Gastrocnemius medialis (tissue), 4 donors: ENCODE data around the gene HMGXB4. TPM values are rescaled to one million over a fixed set of nuclear protein-coding genes. Genes with fewer than 3 reads are reported as not detected.

Experiments used
- ATAC-seq, 2 donors: fragments of 150-250 bp; one replicate each; pipeline ENCODE4 v1.9.1; 2016
- DNase-seq, 2 donors: peaks; one replicate each; pipeline ENCODE4 v3.0.0-alpha.2; 2019
- H3K27ac ChIP-seq, 4 donors: fragments of 200-600 bp; sonication (generic); 1 replicate in 1 of 4; 2 replicates in 3 of 4; pipeline ENCODE4 v1.5.1; 2016 to 2018; ENCODE audit warnings: mild to moderate bottlenecking in 2 of 4, moderate library complexity in 1 of 4
- H3K27me3 ChIP-seq, 3 donors: fragments of 200-600 bp; sonication (generic) in 2 of 3; 1 replicate in 1 of 3; 2 replicates in 2 of 3; pipeline versions ENCODE4 v1.5.1 to v1.6.0; 2016 to 2019; ENCODE audit warnings: mild to moderate bottlenecking in 1 of 3, moderate library complexity in 1 of 3
- H3K36me3 ChIP-seq, 2 donors: fragments of 200-600 bp; sonication (generic) in 1 of 2; one replicate each; pipeline ENCODE4 v1.5.1; 2017 to 2018
- H3K4me1 ChIP-seq, 2 donors: fragments of 200-600 bp; sonication (generic) in 1 of 2; one replicate each; pipeline ENCODE4 v1.5.1; 2016 to 2017; ENCODE audit warnings: mild to moderate bottlenecking in 2 of 2
- H3K4me3 ChIP-seq, 4 donors: fragments of 200-600 bp; sonication (generic) in 3 of 4; 1 replicate in 1 of 4; 2 replicates in 3 of 4; pipeline ENCODE4 v1.5.1; 2016 to 2019; ENCODE audit warnings: mild to moderate bottlenecking in 2 of 4
- H3K9me3 ChIP-seq, 3 donors: fragments of 200-600 bp; sonication (generic) in 2 of 3; 1 replicate in 1 of 3; 2 replicates in 2 of 3; pipeline ENCODE4 v1.5.1; 2016 to 2019
- POLR2A ChIP-seq, 2 donors: fragments of 450-650 bp; IDR thresholded peaks; one replicate each; pipeline ENCODE4 v1.6.1; 2017; ENCODE audit warnings: antibody characterized with exemption in 2 of 2, mild to moderate bottlenecking in 2 of 2, moderate library complexity in 2 of 2
- in situ Hi-C, 4 donors: fragments of 200-750 bp; cut with MboI; loops; one replicate each; pipeline versions ENCODE4 v1.15.0 to v1.8.0; 2017; ENCODE audit warnings: low sequenced_read_pairs in 4 of 4
- intact Hi-C: fragments of 100-400 bp; cut with DNase I; formaldehyde crosslinking; loops from one replicate; pipeline ENCODE4 v1.15.1; 2023; ENCODE audit warnings: low total_unique reads
- total RNA-seq, 4 donors: library from RNA; depleted of rRNA; stranded (reverse); fragments of >200 nt; gene quantifications; one replicate each; pipeline versions ENCODE4 v1.1.0 to v1.2.3, GENCODE V29; 2016
- TF ChIP-seq, protein P1 (sequence below), 5 experiments: fragments of 450-650 bp in 3 of 5; fragments of 200-600 bp in 2 of 5; sonication (generic) in 2 of 5; IDR thresholded peaks in 4 of 5; conservative IDR thresholded peaks in 1 of 5; 1 replicate in 4 of 5; 2 replicates in 1 of 5; pipeline ENCODE4 v1.5.1; 2016 to 2019; ENCODE audit warnings: antibody characterized with exemption in 5 of 5, mild to moderate bottlenecking in 3 of 5, moderate library complexity in 3 of 5

The HMGXB4 gene
- total RNA-seq, 4 donors from 2014 or later, result 8.3 to 19.2 (median 12.4) TPM

DNA sequence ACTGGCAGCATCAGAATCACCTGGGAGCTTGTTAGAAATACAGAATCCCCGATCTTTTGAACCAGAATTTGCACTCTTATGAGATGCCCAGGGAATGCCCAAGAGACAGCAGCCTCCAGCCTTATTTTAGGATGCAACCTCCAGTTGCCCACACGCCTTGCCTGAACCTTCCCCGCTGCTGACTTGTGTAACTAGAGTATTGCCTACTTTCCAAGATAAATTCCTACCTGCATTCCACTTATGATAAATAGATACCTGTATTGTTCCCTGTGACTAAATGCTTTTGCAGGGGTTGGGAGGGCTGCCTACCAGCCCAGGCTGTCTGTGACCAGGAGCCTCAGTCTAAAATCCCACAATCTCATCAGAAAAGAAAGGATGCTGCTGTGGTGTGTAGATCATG, 44.3 kb upstream of the HMGXB4 start:
- Histone ChIP-seq H3K4me3 (no peak overlapping the region), H3K27me3 (peaks cover 4 to 14% (median 5%) of the 10 kb centered on the region in 3 donors), H3K9me3 (no peaks in the 10 kb centered on the region), H3K27ac (no peak overlapping the region), H3K4me1 (no peaks in the 10 kb centered on the region), H3K36me3 (no peaks in the 10 kb centered on the region)
- in situ Hi-C loops, result no loop called here
- intact Hi-C loops, result no loop called here
- DNase-seq (no peak), ATAC-seq (no peak)
- TF ChIP-seq, protein P1, sequence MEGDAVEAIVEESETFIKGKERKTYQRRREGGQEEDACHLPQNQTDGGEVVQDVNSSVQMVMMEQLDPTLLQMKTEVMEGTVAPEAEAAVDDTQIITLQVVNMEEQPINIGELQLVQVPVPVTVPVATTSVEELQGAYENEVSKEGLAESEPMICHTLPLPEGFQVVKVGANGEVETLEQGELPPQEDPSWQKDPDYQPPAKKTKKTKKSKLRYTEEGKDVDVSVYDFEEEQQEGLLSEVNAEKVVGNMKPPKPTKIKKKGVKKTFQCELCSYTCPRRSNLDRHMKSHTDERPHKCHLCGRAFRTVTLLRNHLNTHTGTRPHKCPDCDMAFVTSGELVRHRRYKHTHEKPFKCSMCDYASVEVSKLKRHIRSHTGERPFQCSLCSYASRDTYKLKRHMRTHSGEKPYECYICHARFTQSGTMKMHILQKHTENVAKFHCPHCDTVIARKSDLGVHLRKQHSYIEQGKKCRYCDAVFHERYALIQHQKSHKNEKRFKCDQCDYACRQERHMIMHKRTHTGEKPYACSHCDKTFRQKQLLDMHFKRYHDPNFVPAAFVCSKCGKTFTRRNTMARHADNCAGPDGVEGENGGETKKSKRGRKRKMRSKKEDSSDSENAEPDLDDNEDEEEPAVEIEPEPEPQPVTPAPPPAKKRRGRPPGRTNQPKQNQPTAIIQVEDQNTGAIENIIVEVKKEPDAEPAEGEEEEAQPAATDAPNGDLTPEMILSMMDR (IDR thresholded peaks at IDR 0.05 in 4 of 5, conservative IDR thresholded peaks at IDR 0.05 in 1 of 5), result no peak
- no peak for TF ChIP-seq POLR2A (IDR thresholded peaks at IDR 0.05)

DNA sequence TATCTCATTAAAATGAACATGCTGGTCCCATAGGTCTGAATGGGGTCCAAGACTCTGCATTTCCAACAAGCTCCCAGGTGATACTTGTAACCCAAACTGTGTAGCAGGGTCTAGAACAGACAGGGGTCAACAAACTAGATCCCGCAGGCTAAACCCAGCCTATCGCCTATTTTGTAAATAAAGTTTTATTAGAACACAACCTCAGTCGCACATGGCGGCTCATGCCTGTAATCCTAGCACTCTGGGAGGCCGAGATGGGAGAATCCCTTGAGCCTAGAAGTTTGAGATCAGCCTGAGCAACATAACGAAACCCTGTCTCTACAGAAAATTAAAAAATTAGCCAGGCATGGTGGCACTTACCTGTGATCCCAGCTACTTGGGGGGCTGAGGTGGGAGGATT, 42.3 kb upstream of the HMGXB4 start:
- no peak for ATAC-seq
- peaks cover 0 to 5% (median 0%) of the 10 kb centered on the region in 3 donors for H3K27me3 ChIP-seq
- in situ Hi-C loops (no loop called here), intact Hi-C loops (no loop called here)
- DNase-seq, result no peak
- no peak overlapping the region for H3K4me3 ChIP-seq
- TF ChIP-seq POLR2A (IDR thresholded peaks at IDR 0.05), result no peak
- TF ChIP-seq, protein P1 (IDR thresholded peaks at IDR 0.05 in 4 of 5, conservative IDR thresholded peaks at IDR 0.05 in 1 of 5), result no peak
- no peaks in the 10 kb centered on the region for H3K9me3 ChIP-seq
- H3K27ac ChIP-seq, result no peak overlapping the region
- no peaks in the 10 kb centered on the region for H3K4me1 ChIP-seq
- H3K36me3 ChIP-seq, result no peaks in the 10 kb centered on the region

DNA sequence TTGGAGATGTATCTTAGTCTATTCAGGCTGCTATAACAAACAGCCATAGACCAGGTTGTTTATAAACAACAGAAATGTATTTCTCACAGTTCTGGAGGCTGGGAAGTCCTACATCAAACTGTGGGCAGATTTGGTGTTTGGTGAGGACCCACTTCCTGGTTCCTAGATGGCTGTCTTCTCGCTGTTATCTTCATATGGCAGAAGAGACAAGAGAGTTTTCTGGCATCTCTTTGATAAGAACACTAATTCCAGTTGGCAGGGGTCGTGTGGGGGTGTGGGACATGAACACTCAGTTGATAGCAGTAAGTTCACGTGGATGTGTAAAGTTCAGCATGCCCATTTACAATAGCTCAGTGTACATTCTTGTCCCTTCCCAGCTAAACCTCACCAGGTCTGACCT, 41.3 kb upstream of the HMGXB4 start:
- no peak for DNase-seq
- TF ChIP-seq, protein P1 (IDR thresholded peaks at IDR 0.05 in 4 of 5, conservative IDR thresholded peaks at IDR 0.05 in 1 of 5), result no peak
- no peak for TF ChIP-seq POLR2A (IDR thresholded peaks at IDR 0.05)
- Histone ChIP-seq H3K4me3 (no peak overlapping the region), H3K36me3 (no peaks in the 10 kb centered on the region), H3K4me1 (no peaks in the 10 kb centered on the region), H3K27ac (no peak overlapping the region), H3K27me3 (no peaks in the 10 kb centered on the region), H3K9me3 (no peaks in the 10 kb centered on the region)
- ATAC-seq, result no peak
- intact Hi-C loops, result no loop called here
- in situ Hi-C loops, result no loop called here

DNA sequence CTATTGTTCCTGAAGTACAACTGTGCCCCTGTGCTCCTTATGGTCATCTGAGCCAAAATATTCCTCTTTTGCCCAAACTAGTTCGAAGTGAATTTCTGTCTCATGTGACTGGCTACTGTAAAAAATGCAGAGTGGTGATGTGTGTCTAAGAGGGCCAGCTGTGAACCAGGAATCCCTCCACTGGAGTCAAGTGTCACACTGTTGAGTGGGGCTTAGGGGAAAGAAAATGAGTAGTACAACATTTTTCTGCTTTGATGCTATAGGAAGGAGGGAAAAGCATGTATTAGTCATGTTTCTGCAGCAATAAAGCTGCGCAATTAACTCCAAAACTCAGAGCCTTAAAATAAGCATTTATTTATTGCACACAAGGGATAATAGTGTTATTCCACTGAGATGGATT, 39.8 kb upstream of the HMGXB4 start:
- intact Hi-C loops, result no loop called here

More for the DNA sequence above, 39.8 kb upstream of the HMGXB4 start:
- no peaks in the 10 kb centered on the region for H3K4me1 ChIP-seq
- in situ Hi-C loops, result no loop called here
- H3K27me3 ChIP-seq, result no peaks in the 10 kb centered on the region
- no peaks in the 10 kb centered on the region for H3K9me3 ChIP-seq
- DNase-seq, result no peak
- no peak for ATAC-seq
- no peaks in the 10 kb centered on the region for H3K36me3 ChIP-seq
- no peak for TF ChIP-seq POLR2A (IDR thresholded peaks at IDR 0.05)
- TF ChIP-seq, protein P1 (IDR thresholded peaks at IDR 0.05 in 4 of 5, conservative IDR thresholded peaks at IDR 0.05 in 1 of 5), result no peak
- H3K27ac ChIP-seq, result no peak overlapping the region
- no peak overlapping the region for H3K4me3 ChIP-seq
